ENCODE results near the gene GGCT. TPM values are rescaled to one million over a fixed set of nuclear protein-coding genes. Genes with fewer than 3 reads are reported as not detected.

Gene GGCT
- total and polyA plus RNA-seq, 10 donors, result 13.8 to 53.0 (median 24.5) TPM

DNA sequence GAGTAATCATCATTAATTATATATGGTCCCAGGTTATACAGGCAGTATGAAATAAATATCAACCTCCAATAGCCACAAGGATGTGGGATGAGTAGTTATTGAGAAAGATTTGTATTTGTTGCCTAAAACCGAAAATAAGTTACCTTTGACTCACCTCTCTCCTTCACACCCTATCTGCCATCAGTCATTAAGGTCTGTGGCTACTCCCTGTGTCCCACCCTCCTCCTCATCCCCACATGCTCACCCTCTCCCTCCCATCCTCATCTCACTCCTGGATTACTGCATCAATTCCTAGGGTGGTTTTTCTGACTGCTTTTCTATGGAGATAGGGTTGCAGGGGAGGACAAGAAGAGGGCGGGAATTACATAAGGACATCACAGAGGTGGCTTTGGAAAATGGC is 9.1 kb upstream of the GGCT start:
- no peaks in the 10 kb centered on the region for H3K36me3 ChIP-seq
- no peak overlapping the region for H3K4me3 ChIP-seq
- H3K27me3 ChIP-seq (replicated peaks in 1 of 7), result no peaks in the 10 kb centered on the region
- no peaks in the 10 kb centered on the region for H3K9me3 ChIP-seq
- peaks cover 0 to 7% (median 0%) of the 10 kb centered on the region in 6 donors for H3K4me1 ChIP-seq
- intact Hi-C loops (cut with DNase I; ENCODE audit: low total_unique reads), result no loop called here
- no peak for TF ChIP-seq POLR2AphosphoS5 (IDR thresholded peaks at IDR 0.05)
- TF ChIP-seq, protein P1, sequence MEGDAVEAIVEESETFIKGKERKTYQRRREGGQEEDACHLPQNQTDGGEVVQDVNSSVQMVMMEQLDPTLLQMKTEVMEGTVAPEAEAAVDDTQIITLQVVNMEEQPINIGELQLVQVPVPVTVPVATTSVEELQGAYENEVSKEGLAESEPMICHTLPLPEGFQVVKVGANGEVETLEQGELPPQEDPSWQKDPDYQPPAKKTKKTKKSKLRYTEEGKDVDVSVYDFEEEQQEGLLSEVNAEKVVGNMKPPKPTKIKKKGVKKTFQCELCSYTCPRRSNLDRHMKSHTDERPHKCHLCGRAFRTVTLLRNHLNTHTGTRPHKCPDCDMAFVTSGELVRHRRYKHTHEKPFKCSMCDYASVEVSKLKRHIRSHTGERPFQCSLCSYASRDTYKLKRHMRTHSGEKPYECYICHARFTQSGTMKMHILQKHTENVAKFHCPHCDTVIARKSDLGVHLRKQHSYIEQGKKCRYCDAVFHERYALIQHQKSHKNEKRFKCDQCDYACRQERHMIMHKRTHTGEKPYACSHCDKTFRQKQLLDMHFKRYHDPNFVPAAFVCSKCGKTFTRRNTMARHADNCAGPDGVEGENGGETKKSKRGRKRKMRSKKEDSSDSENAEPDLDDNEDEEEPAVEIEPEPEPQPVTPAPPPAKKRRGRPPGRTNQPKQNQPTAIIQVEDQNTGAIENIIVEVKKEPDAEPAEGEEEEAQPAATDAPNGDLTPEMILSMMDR (IDR thresholded peaks at IDR 0.05 in 8 of 11, conservative IDR thresholded peaks at IDR 0.05 in 3 of 11), result no peak
- TF ChIP-seq POLR2A (IDR thresholded peaks at IDR 0.05), result no peak
- H3K27ac ChIP-seq, result peak overlapping the region in 2 of 8 donors; percentile 10 to 12
- no peak for DNase-seq
- WGBS, 5 donors, result 78 to 95% (median 88%) methylated on average over 2 of the region's 2 CpGs

DNA sequence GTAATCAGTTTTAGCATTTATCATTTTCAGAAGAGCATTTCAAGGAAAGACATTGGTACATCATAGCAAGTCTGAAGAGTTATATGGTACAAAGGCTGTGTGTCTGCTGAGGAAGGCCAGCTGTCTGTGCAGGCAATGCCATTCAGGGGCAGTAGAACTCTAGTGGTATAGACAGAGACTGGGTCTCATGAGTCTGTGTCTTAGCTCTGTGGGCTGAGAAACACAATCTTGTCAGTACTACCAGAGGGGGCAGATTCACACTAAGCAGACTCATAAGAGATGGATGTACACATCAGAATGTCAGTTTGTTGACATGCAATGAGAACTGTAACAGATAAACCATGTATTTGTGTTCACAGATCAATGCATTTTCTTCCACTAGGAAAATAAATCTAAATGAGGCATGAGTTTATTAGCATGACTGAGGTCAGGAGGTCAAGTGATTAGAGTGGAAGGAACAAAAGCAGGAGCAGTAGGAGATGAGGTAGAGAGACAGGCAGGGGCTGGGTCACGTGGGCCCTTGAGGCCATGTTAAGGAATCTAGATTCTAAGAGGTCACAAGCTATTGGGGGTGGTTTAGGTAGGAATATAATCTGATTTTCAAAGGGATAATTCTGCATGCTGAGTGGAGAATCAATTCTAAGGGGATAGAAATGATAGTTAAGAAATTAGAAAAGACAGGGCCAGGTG is 7.5 kb upstream of the GGCT start:
- intact Hi-C loops (cut with DNase I; ENCODE audit: low total_unique reads), result no loop called here

DNA sequence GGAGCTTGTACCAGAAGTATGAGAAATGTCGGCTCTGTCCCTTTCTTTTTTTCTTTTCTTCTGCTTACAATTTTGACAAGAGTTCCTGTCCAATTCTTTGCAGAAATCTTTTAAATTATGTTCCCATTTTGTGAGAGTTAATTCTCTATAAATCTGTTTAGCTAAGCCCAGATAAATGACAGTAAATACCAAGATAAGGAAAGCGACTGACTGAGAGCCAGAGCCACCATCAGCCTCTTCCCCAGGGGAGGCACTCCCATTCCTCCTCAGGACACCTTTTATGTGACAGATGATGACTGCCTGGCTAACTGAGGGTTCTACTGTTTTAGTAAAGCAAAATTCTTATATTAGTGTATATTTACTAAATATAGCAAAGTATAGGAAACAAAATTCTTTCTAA is 6.9 kb upstream of the GGCT start:
- Histone ChIP-seq H3K27ac (no peak overlapping the region), H3K27me3 (replicated peaks in 1 of 7) (no peaks in the 10 kb centered on the region), H3K9me3 (peaks cover 0 to 6% (median 2%) of the 10 kb centered on the region in 8 donors), H3K36me3 (no peaks in the 10 kb centered on the region), H3K4me3 (no peak overlapping the region), H3K4me1 (peaks cover 0 to 7% (median 0%) of the 10 kb centered on the region in 6 donors)
- DNase-seq, result no peak
- TF ChIP-seq POLR2AphosphoS5 (IDR thresholded peaks at IDR 0.05), result no peak
- TF ChIP-seq, protein P1 (IDR thresholded peaks at IDR 0.05 in 8 of 11, conservative IDR thresholded peaks at IDR 0.05 in 3 of 11), result no peak
- no peak for TF ChIP-seq POLR2A (IDR thresholded peaks at IDR 0.05)
- intact Hi-C loops (cut with DNase I; ENCODE audit: low total_unique reads), result no loop called here
- 90 to 98% (median 97%) methylated on average over 2 of the region's 2 CpGs for WGBS, 5 donors

More for the DNA sequence above, 7.5 kb upstream of the GGCT start:
- no peak overlapping the region for H3K4me3 ChIP-seq
- 90 to 96% (median 93%) methylated on average over 1 of the region's 1 CpG for WGBS, 5 donors
- H3K36me3 ChIP-seq, result no peaks in the 10 kb centered on the region
- peaks cover 0 to 7% (median 0%) of the 10 kb centered on the region in 6 donors for H3K4me1 ChIP-seq
- peaks cover 0 to 6% (median 2%) of the 10 kb centered on the region in 8 donors for H3K9me3 ChIP-seq
- no peaks in the 10 kb centered on the region for H3K27me3 ChIP-seq (replicated peaks in 1 of 7)
- TF ChIP-seq, protein P1 (IDR thresholded peaks at IDR 0.05 in 8 of 11, conservative IDR thresholded peaks at IDR 0.05 in 3 of 11), result no peak
- TF ChIP-seq POLR2AphosphoS5 (IDR thresholded peaks at IDR 0.05) (no peak), POLR2A (IDR thresholded peaks at IDR 0.05) (no peak)
- H3K27ac ChIP-seq, result no peak overlapping the region
- no peak for DNase-seq

All from spleen (tissue), 11 donors.